CD14-positive monocyte (primary cell): ENCODE results near the gene SPON1. TPM values are rescaled to one million over a fixed set of nuclear protein-coding genes. Genes with fewer than 3 reads are reported as not detected.

Source experiments
- DNase-seq, 3 donors: peaks; one replicate each; pipeline ENCODE4 v3.0.0-alpha.2; 2011 to 2022
- H2AFZ ChIP-seq: 2 replicates; pipeline ENCODE4 v1.6.0; 2012; ENCODE audit warnings: mild to moderate bottlenecking, low read depth, low read length, inconsistent platforms; ENCODE audit not compliant: insufficient read depth, poor library complexity, severe bottlenecking
- H3K27ac ChIP-seq, 2 donors: 1 replicate in 1 of 2; 2 replicates in 1 of 2; pipeline ENCODE4 v1.5.1; 2012 to 2013; ENCODE audit warnings: low read length in 2 of 2, control low read depth in 1 of 2, inconsistent platforms in 1 of 2, low read depth in 1 of 2, mild to moderate bottlenecking in 1 of 2
- H3K27me3 ChIP-seq, 2 donors: one replicate each; pipeline versions ENCODE4 v1.6.0 to v1.6.1; 2011 to 2013; ENCODE audit warnings: low read length in 2 of 2; ENCODE audit not compliant: control insufficient read depth in 2 of 2, insufficient read depth in 2 of 2
- H3K36me3 ChIP-seq, 2 donors: replicated peaks in 1 of 2; 1 replicate in 1 of 2; 2 replicates in 1 of 2; pipeline versions ENCODE4 v1.5.1 to v1.6.1; 2012 to 2013; ENCODE audit warnings: low read length in 2 of 2, control low read depth in 1 of 2, inconsistent platforms in 1 of 2, mild to moderate bottlenecking in 1 of 2; ENCODE audit not compliant: insufficient read depth in 2 of 2, control insufficient read depth in 1 of 2
- H3K4me1 ChIP-seq, 2 donors: 1 replicate in 1 of 2; 2 replicates in 1 of 2; pipeline versions ENCODE4 v1.5.1 to v1.6.1; 2012 to 2013; ENCODE audit warnings: low read length in 2 of 2, control low read depth in 1 of 2, inconsistent platforms in 1 of 2, mild to moderate bottlenecking in 1 of 2, moderate library complexity in 1 of 2; ENCODE audit not compliant: insufficient read depth in 2 of 2, control insufficient read depth in 1 of 2
- H3K4me2 ChIP-seq: replicated peaks from 2 replicates; pipeline ENCODE3; 2012; ENCODE audit warnings: low read length, moderate library complexity, mild to moderate bottlenecking; ENCODE audit not compliant: poor library complexity, severe bottlenecking; ENCODE audit errors: extremely low read depth
- H3K4me3 ChIP-seq, 3 experiments: fragments of 200-600 bp in 1 of 3; sonication (generic) in 1 of 3; replicated peaks in 1 of 3; 1 replicate in 2 of 3; 2 replicates in 1 of 3; pipeline ENCODE4 v1.5.1; 2011 to 2013; ENCODE audit warnings: low read length in 3 of 3, mild to moderate bottlenecking in 3 of 3, control low read depth in 2 of 3, low read depth in 2 of 3, inconsistent platforms in 1 of 3, moderate library complexity in 1 of 3
- H3K79me2 ChIP-seq: 2 replicates; pipeline ENCODE4 v1.6.0; 2012; ENCODE audit warnings: mild to moderate bottlenecking, control low read depth, inconsistent platforms, low read length, moderate library complexity; ENCODE audit not compliant: insufficient read depth
- H3K9ac ChIP-seq: 2 replicates; pipeline ENCODE4 v1.6.0; 2017; ENCODE audit warnings: low read length, mild to moderate bottlenecking; ENCODE audit not compliant: insufficient read depth, poor library complexity, severe bottlenecking
- H3K9me3 ChIP-seq, 2 donors: replicated peaks in 1 of 2; 1 replicate in 1 of 2; 2 replicates in 1 of 2; pipeline versions ENCODE4 v1.5.1 to v1.6.1; 2012 to 2013; ENCODE audit warnings: low read length in 2 of 2, control low read depth in 1 of 2; ENCODE audit not compliant: control insufficient read depth in 1 of 2, insufficient read depth in 1 of 2
- H4K20me1 ChIP-seq: 2 replicates; pipeline ENCODE4 v1.6.0; 2012; ENCODE audit warnings: mild to moderate bottlenecking, low read length, control low read depth, moderate library complexity; ENCODE audit not compliant: insufficient read depth
- H3K27ac Mint-ChIP-seq, 7 donors: one replicate each; pipeline ENCODE4 v1.8.0; 2020; ENCODE audit warnings: mild to moderate bottlenecking in 7 of 7, mixed read lengths in 7 of 7, moderate library complexity in 6 of 7, inconsistent platforms in 2 of 7
- H3K27me3 Mint-ChIP-seq, 3 donors: one replicate each; pipeline ENCODE4 v1.8.0; 2021 to 2022; ENCODE audit warnings: low read depth in 3 of 3, mild to moderate bottlenecking in 3 of 3, mixed read lengths in 3 of 3, moderate library complexity in 3 of 3, inconsistent platforms in 1 of 3
- H3K36me3 Mint-ChIP-seq, 2 donors: one replicate each; pipeline ENCODE4 v1.8.0; 2020; ENCODE audit warnings: mixed read lengths in 2 of 2, inconsistent platforms in 1 of 2, mild to moderate bottlenecking in 1 of 2
- H3K4me1 Mint-ChIP-seq: one replicate; pipeline ENCODE4 v1.8.0; 2020; ENCODE audit warnings: mild to moderate bottlenecking, mixed read lengths
- H3K4me3 Mint-ChIP-seq, 2 donors: one replicate each; pipeline ENCODE4 v1.8.0; 2020; ENCODE audit warnings: mild to moderate bottlenecking in 2 of 2, mixed read lengths in 2 of 2, moderate library complexity in 1 of 2
- H3K9me3 Mint-ChIP-seq, 7 donors: one replicate each; pipeline ENCODE4 v1.8.0; 2020 to 2022; ENCODE audit warnings: mixed read lengths in 7 of 7, mild to moderate bottlenecking in 6 of 7, moderate library complexity in 6 of 7, inconsistent platforms in 2 of 7
- WGBS: methylation state at CpG from one replicate; pipeline ENCODE4 v1.1.5; 2013; ENCODE audit warnings: missing lambda C conversion rate; ENCODE audit not compliant: insufficient coverage; 5-methylcytosine and 5-hydroxymethylcytosine counted together
- intact Hi-C, 2 donors: fragments of 100-400 bp; cut with micrococcal nuclease; formaldehyde crosslinking; loops; one replicate each; pipeline versions ENCODE4 v1.15.0 to v1.15.1; 2023
- polyA plus RNA-seq, 3 donors: library from polyadenylated mRNA; depleted of rRNA in 1 of 3; unstranded in 2 of 3; stranded (reverse) in 1 of 3; fragments of 300-500 nt in 2 of 3; fragments of >200 nt in 1 of 3; fragmentation: Illumina TruSeq in 2 of 3; gene quantifications; 1 replicate in 2 of 3; 2 replicates in 1 of 3; pipeline ENCODE4 v1.2.3, GENCODE V29; 2012 to 2021
- TF ChIP-seq, protein P1 (sequence below): fragments of 200-600 bp; IDR thresholded peaks from one replicate; pipeline ENCODE4 v1.8.0; 2022; ENCODE audit warnings: antibody characterized with exemption, mild to moderate bottlenecking

SPON1 gene
- polyA plus RNA-seq, 3 donors = not detected

DNA sequence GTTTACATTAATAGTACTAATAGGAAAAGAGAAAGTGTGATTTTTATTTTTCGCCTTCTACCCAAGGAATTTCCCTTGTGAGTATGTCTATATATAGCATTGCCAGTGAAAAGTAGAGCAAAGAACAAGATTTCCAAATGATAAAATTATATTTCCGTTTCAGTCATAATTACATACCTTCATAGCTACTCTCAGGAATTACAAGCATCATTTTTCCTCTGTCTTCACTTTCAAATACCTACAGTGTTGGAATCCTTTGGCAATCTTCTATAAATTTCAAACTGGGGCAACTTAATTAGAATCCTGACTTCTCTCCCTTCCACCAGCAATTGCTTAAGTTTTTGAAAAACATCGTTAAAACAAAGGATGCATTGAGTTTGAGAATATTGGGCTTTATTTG is 35.5 kb upstream of the SPON1 start:
- Histone ChIP-seq H3K79me2 (no peaks in the 10 kb centered on the region), H3K27ac (no peak overlapping the region), H3K4me3 (no peak overlapping the region), H2AFZ (no peak overlapping the region), H3K4me1 (no peaks in the 10 kb centered on the region), H3K36me3 (no peaks in the 10 kb centered on the region), H4K20me1 (no peaks in the 10 kb centered on the region), H3K9me3 (no peaks in the 10 kb centered on the region), H3K4me2 (no peak overlapping the region), H3K9ac (no peak overlapping the region), H3K27me3 (no peaks in the 10 kb centered on the region)
- H3K27ac Mint-ChIP-seq = no peak overlapping the region
- no peaks in the 10 kb centered on the region for H3K27me3 Mint-ChIP-seq
- WGBS = no CpG with 5 or more reads among the region's 3 CpGs
- no peak for DNase-seq
- H3K4me3 Mint-ChIP-seq = no peak overlapping the region
- intact Hi-C loops = no loop called here
- peaks cover 8% of the 10 kb centered on the region for H3K4me1 Mint-ChIP-seq
- no peaks in the 10 kb centered on the region for H3K36me3 Mint-ChIP-seq
- TF ChIP-seq, protein P1, sequence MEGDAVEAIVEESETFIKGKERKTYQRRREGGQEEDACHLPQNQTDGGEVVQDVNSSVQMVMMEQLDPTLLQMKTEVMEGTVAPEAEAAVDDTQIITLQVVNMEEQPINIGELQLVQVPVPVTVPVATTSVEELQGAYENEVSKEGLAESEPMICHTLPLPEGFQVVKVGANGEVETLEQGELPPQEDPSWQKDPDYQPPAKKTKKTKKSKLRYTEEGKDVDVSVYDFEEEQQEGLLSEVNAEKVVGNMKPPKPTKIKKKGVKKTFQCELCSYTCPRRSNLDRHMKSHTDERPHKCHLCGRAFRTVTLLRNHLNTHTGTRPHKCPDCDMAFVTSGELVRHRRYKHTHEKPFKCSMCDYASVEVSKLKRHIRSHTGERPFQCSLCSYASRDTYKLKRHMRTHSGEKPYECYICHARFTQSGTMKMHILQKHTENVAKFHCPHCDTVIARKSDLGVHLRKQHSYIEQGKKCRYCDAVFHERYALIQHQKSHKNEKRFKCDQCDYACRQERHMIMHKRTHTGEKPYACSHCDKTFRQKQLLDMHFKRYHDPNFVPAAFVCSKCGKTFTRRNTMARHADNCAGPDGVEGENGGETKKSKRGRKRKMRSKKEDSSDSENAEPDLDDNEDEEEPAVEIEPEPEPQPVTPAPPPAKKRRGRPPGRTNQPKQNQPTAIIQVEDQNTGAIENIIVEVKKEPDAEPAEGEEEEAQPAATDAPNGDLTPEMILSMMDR = no peak
- H3K9me3 Mint-ChIP-seq = no peaks in the 10 kb centered on the region

DNA sequence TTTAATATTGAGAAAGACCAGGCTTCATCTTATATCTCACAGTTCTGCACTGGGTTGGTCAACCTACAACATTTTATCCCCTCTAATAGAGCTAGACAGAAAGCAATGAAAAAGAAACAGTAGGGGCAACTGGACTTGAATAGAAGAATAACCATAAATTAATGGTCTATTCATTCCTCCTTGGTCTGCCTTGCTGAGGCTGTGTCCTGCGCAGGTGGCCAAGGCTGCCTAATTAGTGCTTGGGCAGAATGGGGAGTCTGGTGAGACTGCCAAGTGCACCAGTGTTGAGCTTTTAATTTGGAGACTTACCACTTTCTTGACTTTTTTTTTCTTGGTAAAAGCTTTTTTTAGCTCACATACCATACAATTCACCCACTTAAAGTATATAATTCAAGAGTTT is 35.0 kb upstream of the SPON1 start:
- no peak overlapping the region for H3K9ac ChIP-seq
- Mint-ChIP-seq H3K27me3 (no peaks in the 10 kb centered on the region), H3K4me3 (no peak overlapping the region), H3K27ac (no peak overlapping the region), H3K36me3 (no peaks in the 10 kb centered on the region), H3K9me3 (no peaks in the 10 kb centered on the region), H3K4me1 (peaks cover 8% of the 10 kb centered on the region)
- no peaks in the 10 kb centered on the region for H3K79me2 ChIP-seq
- no peak overlapping the region for H3K27ac ChIP-seq
- H3K36me3 ChIP-seq = no peaks in the 10 kb centered on the region
- intact Hi-C loops = no loop called here
- no peak overlapping the region for H3K4me3 ChIP-seq
- DNase-seq = no peak
- no peaks in the 10 kb centered on the region for H3K4me1 ChIP-seq
- H2AFZ ChIP-seq = no peak overlapping the region
- H4K20me1 ChIP-seq = no peaks in the 10 kb centered on the region
- TF ChIP-seq, protein P1 = no peak
- no peaks in the 10 kb centered on the region for H3K27me3 ChIP-seq
- H3K9me3 ChIP-seq = no peaks in the 10 kb centered on the region
- no peak overlapping the region for H3K4me2 ChIP-seq
- no CpG with 5 or more reads among the region's 1 CpG for WGBS
